Stimulated activated CD4-positive, alpha-beta T cell treated with anti-CD3 and anti-CD28 coated beads, Interleukin-1b, Interleukin-23, amount 100 ng/mL, for 24 hours (primary cell): ENCODE data around the gene RHOBTB1.

Source experiments
- DNase-seq, 4 experiments: peaks; one replicate each; pipeline ENCODE4 v3.0.0-alpha.2; 2020; ENCODE audit warnings: low read depth in 4 of 4, low spot score in 1 of 4

Gene RHOBTB1

GRCh38 chr10:60822809-60823208 lies 121.2 kb downstream of the RHOBTB1 start:
- DNase-seq, result no peak

- no peak for DNase-seq
Observed at GRCh38 chr10:60821656-60822055, 122.3 kb downstream of the RHOBTB1 start.

DNA sequence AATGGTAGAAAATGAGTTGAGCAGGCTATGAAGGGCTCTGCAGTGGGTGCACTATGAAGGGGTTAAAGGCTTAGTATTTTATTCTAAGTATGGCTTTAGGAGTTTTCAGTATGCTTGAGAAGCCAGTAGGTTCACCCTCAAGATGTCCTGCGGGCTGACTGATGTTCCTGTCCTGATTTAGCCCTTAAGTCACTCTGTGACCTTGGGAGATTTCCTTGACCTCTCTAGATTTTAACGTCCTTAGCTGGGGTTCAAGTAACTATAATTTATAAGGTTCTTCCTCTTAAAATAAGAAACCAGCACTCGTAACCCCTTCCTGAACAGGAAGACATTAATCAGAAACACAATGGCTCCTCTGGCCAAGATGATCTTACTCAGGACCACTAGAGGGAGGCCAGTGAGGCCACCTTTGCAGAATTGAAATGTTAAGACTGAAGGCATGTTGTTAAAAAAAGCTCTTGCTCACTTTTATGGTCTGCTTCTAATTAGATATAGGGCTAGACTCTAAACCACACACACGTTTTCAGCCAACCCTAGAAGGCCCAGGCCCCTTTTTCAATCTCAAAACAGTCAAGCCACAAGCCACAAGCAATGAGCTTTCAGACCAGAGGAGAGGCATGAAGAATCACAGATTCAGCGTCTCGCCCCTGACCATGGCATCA lies 123.8 kb downstream of the RHOBTB1 start:
- DNase-seq, result no peak
